ENCODE results near the gene CDCA5. TPM values are rescaled to one million over a fixed set of nuclear protein-coding genes. Genes with fewer than 3 reads are reported as not detected.

The CDCA5 gene
- total RNA-seq, 1 experiment from 2014 or later: 92.9 TPM

DNA sequence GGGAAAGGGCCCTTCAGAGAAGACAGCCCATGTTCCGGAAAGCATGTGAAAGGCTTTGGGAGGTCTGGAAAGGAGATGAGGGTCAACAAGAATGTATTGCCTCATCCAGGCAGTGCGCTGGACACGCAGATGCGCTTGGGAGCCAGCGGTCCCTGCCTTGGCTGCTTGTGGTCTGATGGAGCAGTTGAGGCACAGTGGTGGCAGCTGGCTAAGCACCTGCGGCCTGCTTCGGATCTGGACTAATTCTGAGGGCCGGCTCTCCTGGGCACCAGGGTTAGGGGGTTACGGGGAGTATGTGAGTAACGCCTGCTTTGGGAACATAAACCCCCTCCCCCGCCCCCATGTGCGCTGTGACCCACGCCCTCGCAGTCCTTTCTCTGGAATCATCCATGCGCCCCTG is 23.2 kb upstream of the CDCA5 start:
- in situ Hi-C loops (cut with HindIII; ENCODE audit: low pct_unique_long_range_greater_than_20kb, low sequenced_read_pairs): no loop called here
- Histone ChIP-seq H3K4me3 (ENCODE audit: low read depth in 2 of 2, low read length in 2 of 2) (no peak overlapping the region), H3K27me3 (ENCODE audit: control insufficient read depth, insufficient read depth, low read length) (no peaks in the 10 kb centered on the region), H3K4me1 (ENCODE audit: control insufficient read depth, insufficient read depth, low read length) (peaks cover 19% of the 10 kb centered on the region), H3K36me3 (ENCODE audit: control insufficient read depth, insufficient read depth, low read length) (no peaks in the 10 kb centered on the region), H3K27ac (ENCODE audit: low read length) (no peak overlapping the region), H3K9me3 (ENCODE audit: control insufficient read depth, insufficient read depth, low read depth, low read length) (no peaks in the 10 kb centered on the region)
- no peak for ATAC-seq
- intact Hi-C loops (cut with micrococcal nuclease; ENCODE audit: unreplicated experiment): no loop called here
- TF ChIP-seq, protein P1, sequence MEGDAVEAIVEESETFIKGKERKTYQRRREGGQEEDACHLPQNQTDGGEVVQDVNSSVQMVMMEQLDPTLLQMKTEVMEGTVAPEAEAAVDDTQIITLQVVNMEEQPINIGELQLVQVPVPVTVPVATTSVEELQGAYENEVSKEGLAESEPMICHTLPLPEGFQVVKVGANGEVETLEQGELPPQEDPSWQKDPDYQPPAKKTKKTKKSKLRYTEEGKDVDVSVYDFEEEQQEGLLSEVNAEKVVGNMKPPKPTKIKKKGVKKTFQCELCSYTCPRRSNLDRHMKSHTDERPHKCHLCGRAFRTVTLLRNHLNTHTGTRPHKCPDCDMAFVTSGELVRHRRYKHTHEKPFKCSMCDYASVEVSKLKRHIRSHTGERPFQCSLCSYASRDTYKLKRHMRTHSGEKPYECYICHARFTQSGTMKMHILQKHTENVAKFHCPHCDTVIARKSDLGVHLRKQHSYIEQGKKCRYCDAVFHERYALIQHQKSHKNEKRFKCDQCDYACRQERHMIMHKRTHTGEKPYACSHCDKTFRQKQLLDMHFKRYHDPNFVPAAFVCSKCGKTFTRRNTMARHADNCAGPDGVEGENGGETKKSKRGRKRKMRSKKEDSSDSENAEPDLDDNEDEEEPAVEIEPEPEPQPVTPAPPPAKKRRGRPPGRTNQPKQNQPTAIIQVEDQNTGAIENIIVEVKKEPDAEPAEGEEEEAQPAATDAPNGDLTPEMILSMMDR (IDR thresholded peaks at IDR 0.05): no peak
- CTCF ChIA-PET: no interaction called here
- POLR2A ChIA-PET: no interaction called here
- BruUV-seq (replicated peaks): no TSS peak
- no peak for DNase-seq (ENCODE audit: low read depth, low spot score)

DNA sequence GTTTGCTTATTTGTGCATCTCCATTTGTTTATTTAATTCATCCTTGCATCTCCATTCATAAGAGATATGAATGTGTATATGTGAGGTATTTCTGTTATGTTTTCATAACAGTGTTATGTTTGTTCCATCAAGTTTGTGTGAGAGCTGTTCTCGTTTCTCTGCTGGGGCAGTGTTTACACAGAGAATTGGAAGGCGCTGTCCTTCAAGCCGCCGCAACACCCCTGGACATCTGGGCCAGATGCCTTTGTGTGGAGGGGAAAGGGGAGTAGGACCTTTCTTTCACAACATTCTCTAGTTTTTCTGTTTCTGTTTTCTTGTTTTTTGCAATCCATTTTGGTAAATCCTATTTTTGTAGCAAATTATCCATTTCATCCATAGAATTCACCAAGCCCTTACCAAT is 20.8 kb upstream of the CDCA5 start:
- no peaks in the 10 kb centered on the region for H3K27me3 ChIP-seq (ENCODE audit: control insufficient read depth, insufficient read depth, low read length)
- ChIA-PET POLR2A (interaction anchor here (0.6 kb wide), 1 partner anchor 24 kb away, joined by 3 read pairs; no protein-coding TSS in a partner anchor), CTCF (no interaction called here)
- no TSS peak for BruUV-seq (replicated peaks)
- no peaks in the 10 kb centered on the region for H3K9me3 ChIP-seq (ENCODE audit: control insufficient read depth, insufficient read depth, low read depth, low read length)
- H3K4me3 ChIP-seq (ENCODE audit: low read depth in 2 of 2, low read length in 2 of 2): no peak overlapping the region
- intact Hi-C loops (cut with micrococcal nuclease; ENCODE audit: unreplicated experiment) (no loop called here), in situ Hi-C loops (cut with HindIII; ENCODE audit: low pct_unique_long_range_greater_than_20kb, low sequenced_read_pairs) (no loop called here)
- no peak overlapping the region for H3K27ac ChIP-seq (ENCODE audit: low read length)
- H3K36me3 ChIP-seq (ENCODE audit: control insufficient read depth, insufficient read depth, low read length): no peaks in the 10 kb centered on the region
- no peak for TF ChIP-seq POLR2AphosphoS5 (IDR thresholded peaks at IDR 0.05; ENCODE audit: low read depth, low read length)
- TF ChIP-seq, protein P1 (IDR thresholded peaks at IDR 0.05): no peak
- TF ChIP-seq, protein P2, sequence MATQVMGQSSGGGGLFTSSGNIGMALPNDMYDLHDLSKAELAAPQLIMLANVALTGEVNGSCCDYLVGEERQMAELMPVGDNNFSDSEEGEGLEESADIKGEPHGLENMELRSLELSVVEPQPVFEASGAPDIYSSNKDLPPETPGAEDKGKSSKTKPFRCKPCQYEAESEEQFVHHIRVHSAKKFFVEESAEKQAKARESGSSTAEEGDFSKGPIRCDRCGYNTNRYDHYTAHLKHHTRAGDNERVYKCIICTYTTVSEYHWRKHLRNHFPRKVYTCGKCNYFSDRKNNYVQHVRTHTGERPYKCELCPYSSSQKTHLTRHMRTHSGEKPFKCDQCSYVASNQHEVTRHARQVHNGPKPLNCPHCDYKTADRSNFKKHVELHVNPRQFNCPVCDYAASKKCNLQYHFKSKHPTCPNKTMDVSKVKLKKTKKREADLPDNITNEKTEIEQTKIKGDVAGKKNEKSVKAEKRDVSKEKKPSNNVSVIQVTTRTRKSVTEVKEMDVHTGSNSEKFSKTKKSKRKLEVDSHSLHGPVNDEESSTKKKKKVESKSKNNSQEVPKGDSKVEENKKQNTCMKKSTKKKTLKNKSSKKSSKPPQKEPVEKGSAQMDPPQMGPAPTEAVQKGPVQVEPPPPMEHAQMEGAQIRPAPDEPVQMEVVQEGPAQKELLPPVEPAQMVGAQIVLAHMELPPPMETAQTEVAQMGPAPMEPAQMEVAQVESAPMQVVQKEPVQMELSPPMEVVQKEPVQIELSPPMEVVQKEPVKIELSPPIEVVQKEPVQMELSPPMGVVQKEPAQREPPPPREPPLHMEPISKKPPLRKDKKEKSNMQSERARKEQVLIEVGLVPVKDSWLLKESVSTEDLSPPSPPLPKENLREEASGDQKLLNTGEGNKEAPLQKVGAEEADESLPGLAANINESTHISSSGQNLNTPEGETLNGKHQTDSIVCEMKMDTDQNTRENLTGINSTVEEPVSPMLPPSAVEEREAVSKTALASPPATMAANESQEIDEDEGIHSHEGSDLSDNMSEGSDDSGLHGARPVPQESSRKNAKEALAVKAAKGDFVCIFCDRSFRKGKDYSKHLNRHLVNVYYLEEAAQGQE (IDR thresholded peaks at IDR 0.05; ENCODE audit: insufficient read depth in 1 of 2, low read depth in 2 of 2, low read length in 1 of 2): no peak
- TF ChIP-seq TCF7L2 (IDR thresholded peaks at IDR 0.05; ENCODE audit: low read depth, low read length): no peak
- TF ChIP-seq SIN3A (IDR thresholded peaks at IDR 0.05; ENCODE audit: borderline replicate concordance, insufficient read depth, low read depth, low read length): no peak
- H3K4me1 ChIP-seq (ENCODE audit: control insufficient read depth, insufficient read depth, low read length): peaks cover 14% of the 10 kb centered on the region
- DNase-seq (ENCODE audit: low read depth, low spot score) (no peak), ATAC-seq (no peak)

DNA sequence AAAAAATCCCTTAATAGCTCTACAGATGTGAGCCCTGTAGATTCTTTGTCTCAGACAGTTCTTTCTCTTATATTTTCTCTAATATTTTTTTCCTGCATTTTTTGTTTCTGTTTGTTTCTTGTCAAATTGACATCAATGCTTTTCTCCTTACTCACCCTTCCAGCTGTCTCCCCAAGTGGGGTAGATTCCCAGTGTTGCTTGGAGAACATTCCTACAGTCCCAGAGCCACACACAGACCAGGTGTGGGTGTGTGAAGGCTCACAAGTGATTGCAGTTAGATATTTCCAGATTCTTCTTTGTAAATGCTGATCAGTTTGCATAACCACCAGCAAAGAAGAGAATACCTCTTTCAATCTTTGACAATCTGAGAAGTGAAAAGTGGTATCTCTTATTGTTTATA is 19.6 kb upstream of the CDCA5 start:
- POLR2A ChIA-PET: no interaction called here
- in situ Hi-C loops (cut with HindIII; ENCODE audit: low pct_unique_long_range_greater_than_20kb, low sequenced_read_pairs): no loop called here

More for the DNA sequence above, 19.6 kb upstream of the CDCA5 start:
- TSS peak; percentile 18 for BruUV-seq (replicated peaks)
- TF ChIP-seq, protein P1 (IDR thresholded peaks at IDR 0.05): no peak
- TF ChIP-seq, protein P2 (IDR thresholded peaks at IDR 0.05; ENCODE audit: insufficient read depth in 1 of 2, low read depth in 2 of 2, low read length in 1 of 2): no peak
- TF ChIP-seq POLR2AphosphoS5 (IDR thresholded peaks at IDR 0.05; ENCODE audit: low read depth, low read length) (no peak), SIN3A (IDR thresholded peaks at IDR 0.05; ENCODE audit: borderline replicate concordance, insufficient read depth, low read depth, low read length) (no peak), TCF7L2 (IDR thresholded peaks at IDR 0.05; ENCODE audit: low read depth, low read length) (no peak)
- H3K27ac ChIP-seq (ENCODE audit: low read length): peak overlapping the region; percentile 5; the same call in 1 of the 2 replicates
- H3K36me3 ChIP-seq (ENCODE audit: control insufficient read depth, insufficient read depth, low read length): no peaks in the 10 kb centered on the region
- ATAC-seq (no peak), DNase-seq (ENCODE audit: low read depth, low spot score) (no peak)
- no peaks in the 10 kb centered on the region for H3K27me3 ChIP-seq (ENCODE audit: control insufficient read depth, insufficient read depth, low read length)
- CTCF ChIA-PET: no interaction called here
- peaks cover 14% of the 10 kb centered on the region for H3K4me1 ChIP-seq (ENCODE audit: control insufficient read depth, insufficient read depth, low read length)
- intact Hi-C loops (cut with micrococcal nuclease; ENCODE audit: unreplicated experiment): no loop called here
- H3K9me3 ChIP-seq (ENCODE audit: control insufficient read depth, insufficient read depth, low read depth, low read length): no peaks in the 10 kb centered on the region
- H3K4me3 ChIP-seq (ENCODE audit: low read depth in 2 of 2, low read length in 2 of 2): no peak overlapping the region

Measured in Panc1 (cell line).